HPDE6-E6E7 (cell line): Measurements from ENCODE around the gene ARHGAP28.

Source experiments
- DNase-seq: peaks from one replicate; pipeline ENCODE4 v3.0.0; 2011; ENCODE audit warnings: missing footprints; ENCODE audit errors: extremely low spot score

ARHGAP28 gene

GRCh38 chr18:6733758-6734157 is 4.2 kb downstream of the ARHGAP28 start:
- DNase-seq: no peak

- no peak for DNase-seq
Observed at GRCh38 chr18:6734726-6735430, 5.4 kb downstream of the ARHGAP28 start.

- DNase-seq: no peak
Observed at GRCh38 chr18:6737833-6738232, 8.3 kb downstream of the ARHGAP28 start.

GRCh38 chr18:6738622-6739021 is 9.1 kb downstream of the ARHGAP28 start:
- no peak for DNase-seq

GRCh38 chr18:6741232-6741663 is 11.7 kb downstream of the ARHGAP28 start:
- no peak for DNase-seq

GRCh38 chr18:6741786-6742185 is 12.3 kb downstream of the ARHGAP28 start:
- no peak for DNase-seq

- DNase-seq: no peak
Observed at GRCh38 chr18:6743999-6744398, 14.5 kb downstream of the ARHGAP28 start.

GRCh38 chr18:6744816-6745455 is 15.4 kb downstream of the ARHGAP28 start:
- DNase-seq: no peak

- DNase-seq: no peak
Observed at GRCh38 chr18:6745504-6746031, 16.1 kb downstream of the ARHGAP28 start.

GRCh38 chr18:6746386-6746960 is 17.0 kb downstream of the ARHGAP28 start:
- DNase-seq: no peak

- no peak for DNase-seq
Observed at GRCh38 chr18:6747646-6748045, 18.1 kb downstream of the ARHGAP28 start.

- no peak for DNase-seq
Observed at GRCh38 chr18:6748241-6748640, 18.7 kb downstream of the ARHGAP28 start.

- no peak for DNase-seq
Observed at GRCh38 chr18:6750411-6750810, 20.9 kb downstream of the ARHGAP28 start.

- DNase-seq: no peak
Observed at GRCh38 chr18:6751222-6751621, 21.7 kb downstream of the ARHGAP28 start.

- no peak for DNase-seq
Observed at GRCh38 chr18:6752202-6752860, 22.8 kb downstream of the ARHGAP28 start.

- DNase-seq: no peak
Observed at GRCh38 chr18:6755107-6755506, 25.6 kb downstream of the ARHGAP28 start.

GRCh38 chr18:6757931-6758330 is 28.4 kb downstream of the ARHGAP28 start:
- no peak for DNase-seq

GRCh38 chr18:6759579-6759978 is 30.1 kb downstream of the ARHGAP28 start:
- no peak for DNase-seq

- DNase-seq: no peak
Observed at GRCh38 chr18:6763524-6763923, 34.0 kb downstream of the ARHGAP28 start.

GRCh38 chr18:6764382-6764781 is 34.9 kb downstream of the ARHGAP28 start:
- no peak for DNase-seq

- no peak for DNase-seq
Observed at GRCh38 chr18:6773777-6774176, 44.3 kb downstream of the ARHGAP28 start.

- DNase-seq: no peak
Observed at GRCh38 chr18:6775237-6775636, 45.7 kb downstream of the ARHGAP28 start.
